ENCODE measurements around the gene SLC7A4.
"Not testable (repeated sequence)": the region's sequence is repeated elsewhere in the genome, so short reads cannot be mapped to it uniquely, and the experiment has no call there.

SLC7A4 gene

GRCh38 chr22:21061660-21062321, 29.4 kb upstream of the SLC7A4 start:
- DNase-seq, result not testable (repeated sequence)

- not testable (repeated sequence) for DNase-seq
These were observed 28.0 kb upstream of the SLC7A4 start for GRCh38 chr22:21060363-21060762.

GRCh38 chr22:21055880-21056319, 23.5 kb upstream of the SLC7A4 start:
- no peak for DNase-seq

DNA sequence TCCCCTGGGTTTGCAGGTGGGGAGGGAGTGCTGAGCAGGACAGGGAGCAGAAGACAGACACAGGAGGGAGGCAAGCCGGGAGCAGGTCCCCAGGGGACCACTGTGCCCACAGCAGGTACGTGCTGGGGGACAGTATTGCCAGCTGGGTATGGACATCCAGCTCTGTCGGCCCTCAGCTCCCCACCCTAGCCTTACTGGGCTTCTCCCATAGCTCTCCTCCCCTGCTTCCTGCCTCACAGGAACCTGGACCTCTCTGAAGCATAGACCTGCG, 23.1 kb upstream of the SLC7A4 start:
- no peak for DNase-seq

DNA sequence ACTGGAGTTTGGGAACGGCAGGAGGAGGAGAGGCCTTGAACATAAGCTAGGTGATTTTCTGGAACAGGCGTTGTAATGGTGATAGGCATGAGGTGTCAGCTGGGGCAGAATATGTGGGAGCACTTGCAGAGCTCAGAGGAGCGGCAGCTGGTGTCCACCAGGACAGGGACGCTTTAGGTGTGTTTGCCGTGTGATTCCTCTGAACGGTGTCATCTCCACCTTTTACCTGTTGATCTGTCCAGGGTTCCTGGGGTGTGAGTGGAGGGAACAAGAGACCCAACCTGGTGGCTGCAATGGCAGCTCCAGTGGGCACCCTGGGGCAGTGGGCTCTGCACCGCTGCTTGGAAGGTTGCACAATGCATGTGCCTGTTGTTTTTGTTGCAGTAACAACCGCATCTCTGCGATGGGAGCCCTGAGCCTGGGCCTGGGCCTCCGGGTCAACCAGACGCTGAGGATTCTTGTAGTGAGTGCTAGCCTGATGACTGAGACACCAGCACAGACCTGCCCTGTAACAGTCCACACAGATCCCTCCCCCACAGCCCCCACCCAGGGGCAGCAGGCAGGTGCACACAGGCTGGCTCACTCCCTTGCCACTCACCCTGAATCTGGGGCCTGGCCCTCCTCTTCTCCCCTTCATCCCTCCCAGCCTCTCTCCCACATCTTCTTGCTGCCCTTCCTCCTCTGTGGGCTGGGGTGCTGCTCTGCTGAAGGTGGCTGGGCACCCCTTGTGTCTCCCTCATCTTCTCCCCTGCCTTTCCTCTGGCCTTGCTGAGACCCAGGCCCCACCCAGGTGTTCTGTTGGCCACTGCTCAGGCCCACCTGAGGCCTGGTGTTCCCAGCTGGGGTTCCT, 22.6 kb upstream of the SLC7A4 start:
- DNase-seq, result no peak

DNA sequence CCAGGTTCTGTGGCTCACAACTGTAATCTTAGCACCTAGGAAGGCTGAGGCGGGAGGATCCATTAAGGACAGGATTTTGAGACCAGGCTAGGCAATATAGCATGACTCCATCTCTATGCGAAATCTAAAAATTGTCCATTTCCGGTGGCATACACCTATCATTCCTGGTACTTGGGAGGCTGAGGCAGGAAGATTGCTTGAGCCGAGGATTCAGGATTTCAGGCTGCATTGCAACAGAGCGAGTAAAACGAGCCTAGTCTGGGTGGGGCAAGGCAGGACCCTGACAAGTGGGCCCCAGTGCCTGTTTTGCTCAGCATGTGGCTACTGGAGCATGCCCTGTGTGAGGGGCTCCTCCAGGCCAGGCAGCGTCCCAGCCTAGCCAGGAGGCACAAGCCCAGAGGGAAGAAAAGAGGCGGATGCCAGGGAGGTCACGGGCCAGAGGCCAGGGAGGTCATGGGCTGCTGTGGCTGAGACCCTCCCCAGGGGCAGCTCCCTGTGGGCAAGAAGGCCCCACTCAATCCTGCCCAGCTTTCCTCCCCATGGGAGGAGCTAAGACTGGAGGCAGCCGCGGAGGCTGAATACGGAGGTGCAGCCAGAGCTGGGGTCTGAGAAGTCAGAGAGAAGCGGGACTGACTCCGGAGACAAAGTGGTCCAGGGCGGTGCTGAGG, 21.8 kb upstream of the SLC7A4 start:
- no peak for DNase-seq

- no peak for DNase-seq
These were observed 20.5 kb upstream of the SLC7A4 start for GRCh38 chr22:21052715-21053459.

DNA sequence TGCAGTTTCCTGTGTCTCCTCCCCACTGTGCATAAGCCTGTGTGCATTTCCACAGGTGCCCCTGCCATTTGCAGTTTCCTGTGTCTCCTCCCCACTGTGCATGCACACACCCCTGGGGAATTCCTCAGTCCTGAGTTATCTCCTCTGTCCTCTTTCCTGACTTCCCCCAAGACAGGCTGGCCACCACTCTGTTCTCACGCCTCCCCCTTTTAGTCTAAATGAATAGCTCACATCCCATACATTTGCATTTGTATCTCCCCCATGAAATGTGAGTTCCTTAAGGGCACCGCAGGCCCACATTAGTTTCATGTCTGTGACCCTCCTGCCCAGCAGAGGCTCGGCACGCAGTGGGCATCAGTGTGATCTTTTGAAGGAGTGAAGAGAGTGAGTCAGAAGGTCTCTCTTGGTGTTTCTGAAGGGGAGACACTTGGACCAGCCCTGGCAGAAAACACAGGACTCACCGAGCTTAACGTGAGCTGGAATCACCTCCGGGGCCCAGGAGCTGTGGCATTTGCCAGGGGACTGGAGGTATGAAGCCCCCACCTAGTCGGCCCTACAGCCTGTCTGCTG, 19.6 kb upstream of the SLC7A4 start:
- no peak for DNase-seq

DNA sequence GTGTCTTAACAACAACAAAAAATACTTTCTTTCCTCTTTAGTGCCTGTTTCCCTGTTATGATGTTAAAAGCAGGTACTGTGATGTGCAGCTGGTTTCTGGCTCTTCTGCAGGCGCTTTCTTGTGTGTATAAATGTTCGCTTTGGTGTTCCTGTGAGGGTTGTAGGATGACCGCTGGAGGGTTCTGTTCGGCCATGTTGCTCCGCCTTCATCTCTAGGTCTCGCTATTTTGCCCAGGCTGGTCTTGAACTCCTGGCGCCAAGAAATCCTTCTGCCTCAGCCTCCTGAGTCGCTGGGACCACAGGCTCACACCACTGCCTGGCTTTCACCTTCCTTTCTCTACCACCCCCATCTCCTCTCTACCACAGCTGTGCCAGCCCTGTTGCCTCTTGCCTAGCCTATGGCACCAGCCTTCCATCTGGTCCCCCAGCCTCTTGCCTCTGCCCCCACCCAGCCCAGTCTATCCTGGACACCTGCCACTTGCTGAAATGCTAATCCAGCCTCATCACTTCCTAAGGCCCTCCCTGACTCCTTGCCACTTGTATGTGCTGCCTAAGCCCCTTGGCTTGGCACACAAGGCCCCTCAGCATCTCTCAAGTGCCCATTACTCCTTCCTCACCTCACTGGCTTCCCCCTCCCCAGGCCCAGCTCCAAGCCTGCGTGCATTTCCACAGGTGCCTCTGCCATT, 18.9 kb upstream of the SLC7A4 start:
- no peak for DNase-seq

DNA sequence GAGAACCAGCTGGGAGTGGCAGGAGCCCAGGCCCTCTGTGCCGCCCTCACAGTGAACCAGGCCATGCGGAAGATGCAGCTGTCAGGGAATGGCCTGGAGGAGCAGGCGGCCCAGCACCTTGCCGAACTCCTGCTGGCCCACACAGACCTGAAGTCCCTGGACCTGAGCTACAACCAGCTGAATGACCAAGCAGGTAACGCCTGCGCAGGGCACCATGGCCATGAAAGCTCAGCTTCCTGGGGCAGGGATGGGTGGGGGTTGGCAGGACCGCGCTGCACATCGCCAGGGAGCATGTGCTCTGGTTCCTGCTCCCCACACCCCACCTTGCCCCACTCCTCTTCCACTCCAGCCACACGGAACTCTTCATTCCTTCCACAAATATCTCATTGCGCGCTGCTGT, 16.6 kb upstream of the SLC7A4 start:
- not testable (repeated sequence) for DNase-seq

DNA sequence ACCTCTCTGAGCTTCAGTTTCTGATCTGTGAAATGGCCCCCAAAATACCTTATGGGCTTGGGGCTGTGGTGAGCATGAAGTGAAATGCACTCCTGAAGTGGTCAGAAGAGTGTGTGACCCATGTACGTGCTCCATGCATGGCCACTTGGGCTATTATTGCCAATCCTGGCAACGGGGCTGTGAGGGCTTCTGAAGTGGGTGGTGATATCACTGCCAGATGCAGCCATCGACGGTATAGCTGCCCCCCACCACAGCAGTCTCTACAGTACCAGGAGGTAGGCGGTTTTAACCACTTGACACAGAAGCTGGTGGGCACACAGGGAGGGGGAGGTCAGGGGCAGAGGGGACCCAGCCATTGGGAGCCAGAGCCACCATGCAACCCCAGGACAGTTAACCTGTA, 16.1 kb upstream of the SLC7A4 start:
- DNase-seq, result not testable (repeated sequence)

DNA sequence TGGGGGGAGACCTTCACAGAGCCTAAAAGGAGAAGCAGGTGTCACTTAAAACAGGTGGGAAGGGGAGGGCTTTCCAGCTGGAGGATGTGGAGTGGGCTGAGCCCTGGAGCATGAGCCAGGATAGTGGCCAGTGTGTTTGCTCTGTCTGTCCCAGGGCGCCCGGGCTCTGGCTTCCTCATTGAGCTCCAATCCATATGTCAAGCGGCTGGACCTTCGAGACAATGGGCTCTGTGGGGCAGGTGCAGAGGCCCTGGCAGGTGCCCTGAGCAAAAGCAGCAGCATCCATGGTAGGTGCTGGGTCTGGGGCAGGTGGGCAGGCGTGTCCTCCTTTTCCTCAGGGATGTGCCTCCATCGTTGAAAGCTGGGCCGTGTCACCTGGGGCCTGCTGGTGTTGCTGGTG, 15.4 kb upstream of the SLC7A4 start:
- DNase-seq, result no peak

- DNase-seq, result no peak
These were observed 14.8 kb upstream of the SLC7A4 start for GRCh38 chr22:21047035-21047661.

DNA sequence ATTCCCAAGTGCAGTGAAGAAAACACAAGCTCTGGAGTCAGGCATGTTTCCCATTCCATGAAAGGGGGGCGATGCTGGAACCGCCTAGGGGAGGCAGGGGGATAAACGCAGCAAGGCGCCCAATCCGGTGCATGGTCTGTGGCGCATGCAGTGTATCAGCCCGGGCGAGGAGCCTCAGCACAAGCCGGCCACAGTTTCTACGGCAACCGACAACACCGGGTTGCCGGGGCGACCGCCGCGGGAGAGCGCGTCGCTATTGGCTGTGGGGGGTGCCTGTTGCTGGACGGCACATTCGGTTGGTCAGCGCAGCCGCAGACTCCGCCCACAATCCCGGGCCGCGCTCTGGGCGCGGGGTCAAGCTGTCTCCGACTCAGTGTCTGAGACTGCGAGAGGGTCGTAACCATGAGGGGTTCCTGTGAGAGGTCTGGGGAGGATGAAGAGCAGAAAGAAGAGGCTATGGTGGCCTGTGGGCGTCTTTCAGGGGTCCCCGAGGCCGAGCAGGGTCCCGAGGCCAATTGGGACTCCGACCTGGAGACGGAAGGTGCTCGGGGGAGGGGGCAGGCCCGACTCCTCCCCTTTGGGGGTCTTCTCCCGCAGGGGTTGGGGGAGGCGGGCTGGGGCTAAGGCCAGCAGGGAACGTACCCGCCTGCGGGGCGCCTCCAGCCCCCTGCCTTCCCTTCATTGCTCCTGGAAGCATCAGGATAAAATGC, 13.4 kb upstream of the SLC7A4 start, which contains the start of gene LRRC74B:
Gene LRRC74B, plus strand, starts transcription at position 362 of the 710 bp plus-strand sequence. Its CDS starts 41 bp downstream, at position 403.
- DNase-seq, result peak; percentile 85

- no peak for DNase-seq
These were observed 12.7 kb upstream of the SLC7A4 start for GRCh38 chr22:21044931-21045584.

DNA sequence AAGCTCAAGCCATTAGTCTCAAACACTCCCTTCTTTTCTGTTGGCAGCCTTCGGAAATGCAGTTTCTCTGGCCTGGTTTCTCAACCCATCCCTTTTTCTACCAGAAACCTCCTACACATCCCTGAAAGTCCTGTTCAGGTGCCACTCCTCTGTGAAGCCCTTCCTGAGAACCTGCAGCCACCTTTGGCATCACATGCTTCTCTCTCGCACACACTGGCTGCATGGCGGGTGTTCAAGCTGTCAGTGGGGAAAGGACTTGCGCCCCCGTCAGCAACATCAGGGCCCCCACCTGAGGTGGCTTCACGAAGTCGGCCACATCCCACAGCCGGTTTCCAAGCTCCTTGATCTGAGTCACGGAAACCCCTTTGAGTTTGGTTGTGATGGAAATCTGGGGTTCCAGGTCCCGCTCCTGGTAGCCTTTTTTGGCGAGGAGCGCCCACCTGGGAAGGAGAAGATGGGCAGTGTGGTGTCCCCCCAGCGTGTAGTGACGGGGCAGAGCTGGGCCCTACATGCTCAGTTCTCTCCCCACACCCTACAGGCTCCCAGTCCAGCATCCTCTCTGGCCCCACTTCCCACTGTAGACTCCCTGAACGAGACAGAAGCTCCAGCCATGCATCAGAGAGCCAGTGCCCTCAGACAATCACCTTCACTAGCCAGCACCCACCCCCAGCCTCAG, 11.6 kb upstream of the SLC7A4 start:
- no peak for DNase-seq

GRCh38 chr22:21042978-21043859, 10.9 kb upstream of the SLC7A4 start:
- no peak for DNase-seq

GRCh38 chr22:21041937-21042336, 9.6 kb upstream of the SLC7A4 start:
- DNase-seq, result no peak

DNA sequence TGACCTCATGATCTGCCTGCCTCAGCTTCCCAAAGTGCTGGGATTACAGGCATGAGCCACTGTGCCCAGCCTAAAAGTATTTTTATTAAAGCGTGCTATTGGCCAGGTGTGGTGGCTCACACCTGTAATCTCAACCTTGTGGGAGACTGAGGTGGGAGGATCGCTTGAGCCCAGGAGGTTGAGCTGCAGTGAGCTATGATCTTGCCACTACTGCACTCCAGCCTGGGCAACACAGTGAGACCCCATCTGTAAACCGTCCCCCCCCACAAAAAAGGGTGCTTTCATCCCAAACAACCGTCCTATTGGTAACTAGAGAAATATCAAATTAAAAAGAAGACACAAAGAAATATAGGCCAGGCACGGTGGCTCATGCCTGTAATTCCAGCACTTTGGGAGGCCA, 6.8 kb upstream of the SLC7A4 start:
- DNase-seq, result not testable (repeated sequence)

All from activated CD4-positive, alpha-beta T cell treated with anti-CD3 and anti-CD28 coated beads, Interleukin-2, amount 50 U/mL, for 16 hours (primary cell).